ENCODE results near the gene RFX4. TPM values are rescaled to one million over a fixed set of nuclear protein-coding genes. Genes with fewer than 3 reads are reported as not detected.

The RFX4 gene
- total and polyA plus RNA-seq, 4 experiments from 2014 or later = not detected

DNA sequence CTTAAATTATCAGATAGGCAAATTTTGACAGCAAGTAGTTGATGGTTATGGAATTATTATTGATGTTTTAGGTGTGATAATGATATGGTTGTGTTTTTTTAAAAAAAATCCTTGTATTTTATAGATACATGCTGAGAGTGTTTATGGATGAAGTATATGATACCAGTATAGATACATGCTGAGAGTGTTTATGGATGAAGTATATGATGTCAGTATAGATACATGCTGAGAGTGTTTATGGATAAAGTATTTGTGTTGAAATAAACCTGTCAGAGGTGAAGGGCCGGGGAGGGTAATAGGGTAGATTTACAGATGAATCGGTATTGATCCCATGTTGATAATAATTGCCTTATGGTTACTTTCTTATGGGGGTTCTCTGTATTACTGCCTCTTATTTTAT lies 6.0 kb upstream of the RFX4 start:
- H3K27me3 ChIP-seq (ENCODE audit: insufficient read depth, low read length) = peaks cover 16% of the 10 kb centered on the region
- no peaks in the 10 kb centered on the region for H3K9me3 ChIP-seq (ENCODE audit: control insufficient read depth in 1 of 2, low read length in 2 of 2)
- no peaks in the 10 kb centered on the region for H3K36me3 Mint-ChIP-seq
- H3K27me3 Mint-ChIP-seq = peaks cover 39 to 43% of the 10 kb centered on the region in 2 donors
- DNase-seq = no peak
- no peak overlapping the region for H3K4me3 ChIP-seq (ENCODE audit: low read length in 2 of 2)
- H3K4me3 Mint-ChIP-seq = no peak overlapping the region
- ChIA-PET POLR2A (ENCODE audit: partially characterized antibody) (no interaction called here), CTCF (ENCODE audit: partially characterized antibody) (no interaction called here)
- H3K27ac ChIP-seq (ENCODE audit: low read depth, low read length) = no peak overlapping the region
- peaks cover under 1 to 15% (median 3%) of the 10 kb centered on the region in 4 donors for H3K4me1 Mint-ChIP-seq
- no peak overlapping the region for H3K27ac Mint-ChIP-seq
- intact Hi-C loops (cut with micrococcal nuclease) = no loop called here
- H3K9me3 Mint-ChIP-seq = no peaks in the 10 kb centered on the region
- H3K4me1 ChIP-seq (ENCODE audit: insufficient read depth, low read length) = peaks cover 3% of the 10 kb centered on the region
- H3K36me3 ChIP-seq (ENCODE audit: insufficient read depth, low read length) = no peaks in the 10 kb centered on the region

DNA sequence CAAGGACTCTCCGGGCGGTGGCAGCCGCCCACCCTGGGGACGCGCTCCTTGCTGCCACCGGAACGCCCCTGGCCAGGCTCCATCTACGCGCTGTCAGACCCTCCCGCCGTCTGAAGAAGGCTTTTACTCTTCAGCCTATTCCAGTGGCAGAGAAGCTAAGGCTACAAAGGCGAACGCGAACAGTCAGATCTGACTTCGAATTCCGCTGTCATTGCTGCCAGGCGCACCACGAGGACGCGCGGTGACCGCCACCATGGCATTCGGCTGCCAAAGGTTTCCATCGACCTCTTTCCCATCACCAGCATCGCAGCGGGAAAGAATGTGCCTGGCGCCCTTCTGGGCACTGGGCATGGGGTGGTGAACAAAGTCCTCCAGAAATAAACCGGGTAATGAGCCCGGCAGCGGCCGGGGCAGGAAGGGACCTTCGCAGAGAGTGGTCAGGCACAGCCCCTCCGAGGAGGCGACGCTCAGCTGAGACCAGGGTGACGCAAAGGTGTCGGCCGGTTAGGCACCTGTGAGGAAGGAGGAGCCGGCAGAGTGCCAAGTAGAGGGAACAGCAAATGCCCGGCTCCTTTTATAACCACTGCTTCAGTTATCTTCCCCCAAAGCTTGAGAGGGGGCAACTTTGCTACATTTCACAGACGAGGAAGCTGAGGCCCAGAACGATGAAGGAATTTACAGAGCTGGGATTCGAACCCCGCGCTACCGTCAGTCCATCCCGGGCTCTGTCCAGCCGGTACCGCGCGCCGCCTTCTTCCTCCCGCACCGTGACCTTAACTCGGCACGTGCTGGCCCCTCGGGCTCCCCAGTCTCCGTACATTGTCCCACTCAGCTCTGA lies 1.9 kb upstream of the RFX4 start:
- CTCF ChIA-PET (ENCODE audit: partially characterized antibody) = no interaction called here
- Histone ChIP-seq H3K4me1 (ENCODE audit: insufficient read depth, low read length) (peaks cover 17% of the 10 kb centered on the region), H3K9me3 (ENCODE audit: control insufficient read depth in 1 of 2, low read length in 2 of 2) (no peaks in the 10 kb centered on the region), H3K4me3 (ENCODE audit: low read length in 2 of 2) (no peak overlapping the region), H3K36me3 (ENCODE audit: insufficient read depth, low read length) (no peaks in the 10 kb centered on the region), H3K27me3 (ENCODE audit: insufficient read depth, low read length) (peaks cover 37% of the 10 kb centered on the region), H3K27ac (ENCODE audit: low read depth, low read length) (no peak overlapping the region)
- Mint-ChIP-seq H3K9me3 (no peaks in the 10 kb centered on the region), H3K4me3 (peak overlapping the region in 6 of 8 donors; percentile 18 to 64 (median 48)), H3K36me3 (no peaks in the 10 kb centered on the region), H3K27ac (no peak overlapping the region), H3K27me3 (peaks cover 57 to 63% of the 10 kb centered on the region in 2 donors), H3K4me1 (peaks cover 15 to 51% (median 31%) of the 10 kb centered on the region in 4 donors)
- intact Hi-C loops (cut with micrococcal nuclease) = no loop called here
- DNase-seq = no peak
- POLR2A ChIA-PET (ENCODE audit: partially characterized antibody) = no interaction called here

GRCh38 chr12:106581543-106582248 lies 1.1 kb upstream of the RFX4 start:
- H3K27me3 Mint-ChIP-seq = peaks cover 55 to 60% of the 10 kb centered on the region in 2 donors
- intact Hi-C loops (cut with micrococcal nuclease) = no loop called here
- no peaks in the 10 kb centered on the region for H3K36me3 Mint-ChIP-seq
- POLR2A ChIA-PET (ENCODE audit: partially characterized antibody) = no interaction called here
- H3K9me3 ChIP-seq (ENCODE audit: control insufficient read depth in 1 of 2, low read length in 2 of 2) = no peaks in the 10 kb centered on the region
- H3K27ac Mint-ChIP-seq = no peak overlapping the region
- no peak overlapping the region for H3K27ac ChIP-seq (ENCODE audit: low read depth, low read length)
- H3K36me3 ChIP-seq (ENCODE audit: insufficient read depth, low read length) = no peaks in the 10 kb centered on the region
- H3K4me1 Mint-ChIP-seq = peaks cover 15 to 51% (median 31%) of the 10 kb centered on the region in 4 donors
- H3K27me3 ChIP-seq (ENCODE audit: insufficient read depth, low read length) = peaks cover 37% of the 10 kb centered on the region
- H3K4me3 ChIP-seq (ENCODE audit: low read length in 2 of 2) = no peak overlapping the region
- no peak for DNase-seq
- peak overlapping the region in 7 of 8 donors; percentile 47 to 85 (median 68) for H3K4me3 Mint-ChIP-seq
- peaks cover 17% of the 10 kb centered on the region for H3K4me1 ChIP-seq (ENCODE audit: insufficient read depth, low read length)
- no peaks in the 10 kb centered on the region for H3K9me3 Mint-ChIP-seq
- CTCF ChIA-PET (ENCODE audit: partially characterized antibody) = no interaction called here

- Mint-ChIP-seq H3K4me1 (peaks cover 15 to 51% (median 31%) of the 10 kb centered on the region in 4 donors), H3K9me3 (no peaks in the 10 kb centered on the region), H3K4me3 (peak overlapping the region in 7 of 8 donors; percentile 47 to 85 (median 68)), H3K27me3 (peaks cover 56 to 60% of the 10 kb centered on the region in 2 donors), H3K27ac (no peak overlapping the region), H3K36me3 (no peaks in the 10 kb centered on the region)
- Histone ChIP-seq H3K4me3 (ENCODE audit: low read length in 2 of 2) (no peak overlapping the region), H3K4me1 (ENCODE audit: insufficient read depth, low read length) (peaks cover 17% of the 10 kb centered on the region), H3K36me3 (ENCODE audit: insufficient read depth, low read length) (no peaks in the 10 kb centered on the region), H3K9me3 (ENCODE audit: control insufficient read depth in 1 of 2, low read length in 2 of 2) (no peaks in the 10 kb centered on the region), H3K27me3 (ENCODE audit: insufficient read depth, low read length) (peaks cover 37% of the 10 kb centered on the region), H3K27ac (ENCODE audit: low read depth, low read length) (no peak overlapping the region)
- ChIA-PET POLR2A (ENCODE audit: partially characterized antibody) (no interaction called here), CTCF (ENCODE audit: partially characterized antibody) (no interaction called here)
- intact Hi-C loops (cut with micrococcal nuclease) = no loop called here
- DNase-seq = no peak
Observed at GRCh38 chr12:106582249-106582591, 584 bp upstream of the RFX4 start.

GRCh38 chr12:106583242-106584103 lies 669 bp downstream of the RFX4 start:
- POLR2A ChIA-PET (ENCODE audit: partially characterized antibody) = no interaction called here
- intact Hi-C loops (cut with micrococcal nuclease) = no loop called here

GRCh38 chr12:106584104-106585064 lies 1.6 kb downstream of the RFX4 start:
- peaks cover 15 to 61% (median 32%) of the 10 kb centered on the region in 4 donors for H3K4me1 Mint-ChIP-seq
- intact Hi-C loops (cut with micrococcal nuclease) = no loop called here
- peaks cover 44% of the 10 kb centered on the region for H3K27me3 ChIP-seq (ENCODE audit: insufficient read depth, low read length)

More at GRCh38 chr12:106583242-106584103, 669 bp downstream of the RFX4 start:
- CTCF ChIA-PET (ENCODE audit: partially characterized antibody) = no interaction called here
- DNase-seq = no peak
- Mint-ChIP-seq H3K4me3 (peak overlapping the region; percentile 48 to 89 (median 80)), H3K4me1 (peaks cover 15 to 61% (median 32%) of the 10 kb centered on the region in 4 donors), H3K27ac (no peak overlapping the region), H3K9me3 (no peaks in the 10 kb centered on the region), H3K36me3 (no peaks in the 10 kb centered on the region), H3K27me3 (peaks cover 60 to 62% of the 10 kb centered on the region in 2 donors)
- H3K9me3 ChIP-seq (ENCODE audit: control insufficient read depth in 1 of 2, low read length in 2 of 2) = no peaks in the 10 kb centered on the region
- H3K27me3 ChIP-seq (ENCODE audit: insufficient read depth, low read length) = peaks cover 42% of the 10 kb centered on the region
- H3K27ac ChIP-seq (ENCODE audit: low read depth, low read length) = no peak overlapping the region
- H3K4me1 ChIP-seq (ENCODE audit: insufficient read depth, low read length) = peaks cover 17% of the 10 kb centered on the region
- no peak overlapping the region for H3K4me3 ChIP-seq (ENCODE audit: low read length in 2 of 2)
- no peaks in the 10 kb centered on the region for H3K36me3 ChIP-seq (ENCODE audit: insufficient read depth, low read length)

More at GRCh38 chr12:106584104-106585064, 1.6 kb downstream of the RFX4 start:
- no peaks in the 10 kb centered on the region for H3K9me3 ChIP-seq (ENCODE audit: control insufficient read depth in 1 of 2, low read length in 2 of 2)
- ChIA-PET POLR2A (ENCODE audit: partially characterized antibody) (no interaction called here), CTCF (ENCODE audit: partially characterized antibody) (no interaction called here)
- DNase-seq = no peak
- H3K4me3 Mint-ChIP-seq = peak overlapping the region; percentile 48 to 84 (median 74)
- H3K27ac ChIP-seq (ENCODE audit: low read depth, low read length) = no peak overlapping the region
- H3K27ac Mint-ChIP-seq = no peak overlapping the region
- H3K36me3 Mint-ChIP-seq = no peaks in the 10 kb centered on the region
- H3K4me1 ChIP-seq (ENCODE audit: insufficient read depth, low read length) = peaks cover 17% of the 10 kb centered on the region
- H3K27me3 Mint-ChIP-seq = peaks cover 62 to 64% of the 10 kb centered on the region in 2 donors
- no peaks in the 10 kb centered on the region for H3K9me3 Mint-ChIP-seq
- no peak overlapping the region for H3K4me3 ChIP-seq (ENCODE audit: low read length in 2 of 2)
- no peaks in the 10 kb centered on the region for H3K36me3 ChIP-seq (ENCODE audit: insufficient read depth, low read length)

Measured in CD4-positive, alpha-beta memory T cell (primary cell).